SK-N-SH treated with all-trans-retinoic acid at 6 μM for 48 hours (cell line): ENCODE results near the gene VWA5B1.

Experiments
- ATAC-seq: fragments of 200-7000 bp; cut with Tn5 transposase; 3 replicates; pipeline ENCODE4 v1.9.1; 2020; ENCODE audit warnings: mild to moderate bottlenecking, moderate library complexity
- ARNTL ChIP-seq: fragments of 450-650 bp; formaldehyde crosslinking; IDR thresholded peaks from 2 replicates; pipeline ENCODE4 v1.5.0; 2020; ENCODE audit warnings: low read depth, mild to moderate bottlenecking, moderate library complexity, borderline replicate concordance
- BACH2 ChIP-seq: fragments of 250-450 bp; sonication (Bioruptor Pico); IDR thresholded peaks from 2 replicates; pipeline ENCODE4 v1.9.0; 2021; ENCODE audit warnings: mild to moderate bottlenecking, borderline replicate concordance
- CREB5 ChIP-seq: fragments of 250-450 bp; sonication (Bioruptor Pico); IDR thresholded peaks from 2 replicates; pipeline ENCODE4 v1.5.1; 2020; ENCODE audit warnings: low read depth, mild to moderate bottlenecking, moderate library complexity
- CSDC2 ChIP-seq: fragments of 250-450 bp; sonication (Bioruptor Pico); IDR thresholded peaks from 2 replicates; pipeline ENCODE4 v1.5.0; 2020; ENCODE audit warnings: mild to moderate bottlenecking, moderate library complexity
- CSRNP3 ChIP-seq: fragments of 250-450 bp; sonication (Bioruptor Pico); IDR thresholded peaks from 2 replicates; pipeline ENCODE4 v1.5.1; 2021; ENCODE audit warnings: mild to moderate bottlenecking, moderate library complexity
- ESRRG ChIP-seq: fragments of 250-450 bp; sonication (Bioruptor Pico); IDR thresholded peaks from 2 replicates; pipeline ENCODE4 v1.6.1; 2021; ENCODE audit warnings: mild to moderate bottlenecking
- GLIS3 ChIP-seq: fragments of 250-450 bp; sonication (Bioruptor Pico); IDR thresholded peaks from 2 replicates; pipeline ENCODE4 v1.5.0; 2020; ENCODE audit warnings: mild to moderate bottlenecking, moderate library complexity
- ISL1 ChIP-seq: fragments of 250-450 bp; sonication (Bioruptor Pico); IDR thresholded peaks from 2 replicates; pipeline ENCODE4 v2.1.2; 2022; ENCODE audit warnings: mild to moderate bottlenecking, moderate library complexity
- OSR1 ChIP-seq: fragments of 250-450 bp; sonication (Bioruptor Pico); IDR thresholded peaks from 2 replicates; pipeline ENCODE4 v1.8.0; 2022; ENCODE audit warnings: moderate library complexity, mild to moderate bottlenecking, inconsistent platforms
- PATZ1 ChIP-seq: fragments of 250-450 bp; sonication (Bioruptor Pico); IDR thresholded peaks from 2 replicates; pipeline ENCODE4 v1.8.0; 2020; ENCODE audit warnings: mild to moderate bottlenecking, moderate library complexity, borderline replicate concordance
- PPARA ChIP-seq: fragments of 250-450 bp; sonication (Bioruptor Pico); IDR thresholded peaks from 2 replicates; pipeline ENCODE4 v1.5.0; 2020; ENCODE audit warnings: mild to moderate bottlenecking, borderline replicate concordance
- RARB ChIP-seq: fragments of 250-450 bp; sonication (Bioruptor Pico); IDR thresholded peaks from 2 replicates; pipeline ENCODE4 v1.8.0; 2021; ENCODE audit warnings: mild to moderate bottlenecking, moderate library complexity
- SNAI2 ChIP-seq: fragments of 250-450 bp; sonication (Bioruptor Pico); IDR thresholded peaks from 2 replicates; pipeline ENCODE4 v1.5.0; 2020; ENCODE audit warnings: mild to moderate bottlenecking, moderate library complexity
- TCF4 ChIP-seq: fragments of 250-450 bp; sonication (Bioruptor Pico); IDR thresholded peaks from 2 replicates; pipeline ENCODE4 v1.8.0; 2021; ENCODE audit warnings: mild to moderate bottlenecking, moderate library complexity, borderline replicate concordance
- TOX ChIP-seq: fragments of 250-450 bp; sonication (Bioruptor Pico); IDR thresholded peaks from 2 replicates; pipeline ENCODE4 v1.8.0; 2021; ENCODE audit warnings: mild to moderate bottlenecking, moderate library complexity, borderline replicate concordance
- TSHZ2 ChIP-seq: fragments of 250-450 bp; sonication (Bioruptor Pico); IDR thresholded peaks from 2 replicates; pipeline ENCODE4 v1.5.0; 2020; ENCODE audit warnings: mild to moderate bottlenecking, moderate library complexity
- ZC3H10 ChIP-seq: fragments of 250-450 bp; sonication (Bioruptor Pico); IDR thresholded peaks from 2 replicates; pipeline ENCODE4 v1.5.1; 2021; ENCODE audit warnings: mild to moderate bottlenecking, moderate library complexity
- ZFP3 ChIP-seq: fragments of 250-450 bp; sonication (Bioruptor Pico); IDR thresholded peaks from 2 replicates; pipeline ENCODE4 v1.5.0; 2020; ENCODE audit warnings: mild to moderate bottlenecking, moderate library complexity
- ZFP30 ChIP-seq: fragments of 450-650 bp; formaldehyde crosslinking; IDR thresholded peaks from 2 replicates; pipeline ENCODE4 v1.5.0; 2022; ENCODE audit warnings: mild to moderate bottlenecking, moderate library complexity
- ZNF565 ChIP-seq: fragments of 450-650 bp; formaldehyde crosslinking; conservative IDR thresholded peaks from 2 replicates; pipeline ENCODE4 v1.5.0; 2020; ENCODE audit warnings: low read depth, mild to moderate bottlenecking, moderate library complexity
- ZNF70 ChIP-seq: fragments of 450-650 bp; formaldehyde crosslinking; IDR thresholded peaks from 2 replicates; pipeline ENCODE4 v1.5.0; 2020; ENCODE audit warnings: mild to moderate bottlenecking, moderate library complexity

The VWA5B1 gene

GRCh38 chr1:20376171-20376570, 85.5 kb downstream of the VWA5B1 start (continued):
- no peak for TF ChIP-seq PATZ1 (CRISPR knock-in tag)
- TF ChIP-seq PPARA (CRISPR knock-in tag), result no peak
- TF ChIP-seq ZFP3 (CRISPR knock-in tag), result no peak
- no peak for TF ChIP-seq CREB5

GRCh38 chr1:20376880-20377494, 86.3 kb downstream of the VWA5B1 start:
- ATAC-seq, result peak; percentile 95
- TF ChIP-seq ZNF70 (0 out of 2 replicates have a peak, but pooled peaks have one; percentile 54), RARB (CRISPR knock-in tag) (no peak)

- ATAC-seq, result no peak
- TF ChIP-seq ARNTL (CRISPR knock-in tag) (no peak), CSDC2 (CRISPR knock-in tag) (no peak), ISL1 (no peak), ZNF565 (no peak), ESRRG (CRISPR knock-in tag) (no peak), ZC3H10 (no peak), SNAI2 (CRISPR knock-in tag) (no peak), OSR1 (CRISPR knock-in tag) (no peak), TCF4 (CRISPR knock-in tag) (no peak), PATZ1 (CRISPR knock-in tag) (no peak), PPARA (CRISPR knock-in tag) (no peak), TOX (CRISPR knock-in tag) (no peak), CREB5 (no peak), GLIS3 (no peak)
- TF ChIP-seq, all 23 proteins: peak for 0
Observed at GRCh38 chr1:20377516-20378270, 87.0 kb downstream of the VWA5B1 start.

GRCh38 chr1:20379075-20379474, 88.4 kb downstream of the VWA5B1 start:
- no peak for ATAC-seq
- TF ChIP-seq ZNF70 (no peak), ZFP30 (CRISPR knock-in tag) (no peak), PPARA (CRISPR knock-in tag) (no peak), ZFP3 (CRISPR knock-in tag) (no peak), BACH2 (CRISPR knock-in tag) (no peak), ESRRG (CRISPR knock-in tag) (no peak), ZNF565 (no peak), TCF4 (CRISPR knock-in tag) (no peak), TSHZ2 (CRISPR knock-in tag) (no peak), CREB5 (no peak), CSRNP3 (CRISPR knock-in tag) (no peak), GLIS3 (no peak), OSR1 (CRISPR knock-in tag) (no peak)
